GM19452 (cell line): ENCODE results near the gene BRSK2.
"Not testable (repeated sequence)": the region's sequence is repeated elsewhere in the genome, so short reads cannot be mapped to it uniquely, and the experiment has no call there.

Experiments
- ATAC-seq: cut with Tn5 transposase; IDR thresholded peaks from one replicate; pipeline ENCODE4 v1.9.1; 2021; ENCODE audit not compliant: unreplicated experiment

Gene BRSK2

GRCh38 chr11:1389932-1390568 is at the start of gene BRSK2:
TSS of gene BRSK2 (plus strand) at chr11:1389934. CDS start at chr11:1390285, 351 bp downstream.
- ATAC-seq = no peak

GRCh38 chr11:1340111-1340510 is 49.6 kb upstream of the BRSK2 start:
- ATAC-seq = no peak

GRCh38 chr11:1341226-1341625 is 48.5 kb upstream of the BRSK2 start:
- not testable (repeated sequence) for ATAC-seq

- no peak for ATAC-seq
Measured at GRCh38 chr11:1341928-1342524, 47.7 kb upstream of the BRSK2 start.

- ATAC-seq = no peak
Measured at GRCh38 chr11:1342946-1343345, 46.8 kb upstream of the BRSK2 start.

GRCh38 chr11:1343391-1344055 is 46.2 kb upstream of the BRSK2 start:
- no peak for ATAC-seq

- ATAC-seq = no peak
Measured at GRCh38 chr11:1344056-1344635, 45.6 kb upstream of the BRSK2 start.

- ATAC-seq = no peak
Measured at GRCh38 chr11:1345737-1346513, 43.8 kb upstream of the BRSK2 start.

- no peak for ATAC-seq
Measured at GRCh38 chr11:1346669-1347390, 42.9 kb upstream of the BRSK2 start.

- not testable (repeated sequence) for ATAC-seq
Measured at GRCh38 chr11:1347411-1347999, 42.2 kb upstream of the BRSK2 start.

GRCh38 chr11:1348146-1348795 is 41.5 kb upstream of the BRSK2 start:
- ATAC-seq = no peak

GRCh38 chr11:1348796-1349326 is 40.9 kb upstream of the BRSK2 start:
- no peak for ATAC-seq

- no peak for ATAC-seq
Measured at GRCh38 chr11:1349327-1350041, 40.2 kb upstream of the BRSK2 start.

GRCh38 chr11:1350086-1350725 is 39.5 kb upstream of the BRSK2 start:
- no peak for ATAC-seq

GRCh38 chr11:1351278-1351937 is 38.3 kb upstream of the BRSK2 start:
- ATAC-seq = no peak

GRCh38 chr11:1352696-1353382 is 36.9 kb upstream of the BRSK2 start:
- ATAC-seq = no peak
